HG03460 (cell line): Measurements from ENCODE around the gene PTPRT.

Experiments
- ATAC-seq: cut with Tn5 transposase; IDR thresholded peaks from one replicate; pipeline ENCODE4 v1.9.1; 2021; ENCODE audit not compliant: unreplicated experiment

The PTPRT gene

GRCh38 chr20:42646250-42646649, 543.5 kb downstream of the PTPRT start:
- ATAC-seq: no peak

DNA sequence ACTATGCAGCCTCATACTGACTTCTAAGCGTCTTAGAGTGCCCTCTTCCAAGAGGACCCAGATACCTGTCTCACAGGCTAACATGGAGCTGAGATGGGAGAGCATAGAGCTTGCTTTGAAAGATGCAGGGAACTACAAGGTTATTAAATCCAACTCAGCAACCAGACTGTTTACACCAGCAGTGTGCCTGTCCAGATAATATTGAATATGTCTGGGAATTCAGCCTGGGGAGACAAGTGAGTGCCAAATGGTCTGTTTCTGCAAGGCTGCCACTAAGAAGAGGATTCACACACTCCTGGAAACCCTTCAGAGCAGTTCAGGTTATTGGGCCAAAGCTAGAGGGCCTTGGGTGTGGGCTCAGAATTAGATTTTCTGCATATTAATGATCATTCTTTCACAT, 547.8 kb downstream of the PTPRT start:
- ATAC-seq: no peak

GRCh38 chr20:42639140-42639539, 550.6 kb downstream of the PTPRT start:
- ATAC-seq: no peak

GRCh38 chr20:42635699-42636411, 553.9 kb downstream of the PTPRT start:
- no peak for ATAC-seq

- no peak for ATAC-seq
These were observed 555.5 kb downstream of the PTPRT start for GRCh38 chr20:42634156-42634555.

DNA sequence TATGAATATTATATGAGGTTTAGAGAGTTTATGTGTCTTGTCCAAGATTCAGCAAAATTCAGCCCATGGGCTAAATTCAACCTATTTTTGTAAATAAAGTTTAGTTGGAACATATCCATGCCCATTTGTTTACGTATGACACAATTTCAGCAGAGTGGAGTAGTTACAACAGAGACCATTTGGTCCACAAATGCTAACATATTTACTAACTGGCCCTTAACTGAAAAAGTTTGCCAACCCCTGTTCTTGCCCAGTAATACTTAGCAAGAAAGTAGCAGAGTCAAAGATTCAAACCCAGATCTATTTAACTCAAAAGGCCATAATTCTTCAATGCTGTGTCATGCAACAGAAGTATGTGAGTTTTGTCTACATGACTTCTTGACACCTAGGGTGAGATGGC, 561.0 kb downstream of the PTPRT start:
- ATAC-seq: no peak

GRCh38 chr20:42613076-42613475, 576.6 kb downstream of the PTPRT start:
- ATAC-seq: no peak

DNA sequence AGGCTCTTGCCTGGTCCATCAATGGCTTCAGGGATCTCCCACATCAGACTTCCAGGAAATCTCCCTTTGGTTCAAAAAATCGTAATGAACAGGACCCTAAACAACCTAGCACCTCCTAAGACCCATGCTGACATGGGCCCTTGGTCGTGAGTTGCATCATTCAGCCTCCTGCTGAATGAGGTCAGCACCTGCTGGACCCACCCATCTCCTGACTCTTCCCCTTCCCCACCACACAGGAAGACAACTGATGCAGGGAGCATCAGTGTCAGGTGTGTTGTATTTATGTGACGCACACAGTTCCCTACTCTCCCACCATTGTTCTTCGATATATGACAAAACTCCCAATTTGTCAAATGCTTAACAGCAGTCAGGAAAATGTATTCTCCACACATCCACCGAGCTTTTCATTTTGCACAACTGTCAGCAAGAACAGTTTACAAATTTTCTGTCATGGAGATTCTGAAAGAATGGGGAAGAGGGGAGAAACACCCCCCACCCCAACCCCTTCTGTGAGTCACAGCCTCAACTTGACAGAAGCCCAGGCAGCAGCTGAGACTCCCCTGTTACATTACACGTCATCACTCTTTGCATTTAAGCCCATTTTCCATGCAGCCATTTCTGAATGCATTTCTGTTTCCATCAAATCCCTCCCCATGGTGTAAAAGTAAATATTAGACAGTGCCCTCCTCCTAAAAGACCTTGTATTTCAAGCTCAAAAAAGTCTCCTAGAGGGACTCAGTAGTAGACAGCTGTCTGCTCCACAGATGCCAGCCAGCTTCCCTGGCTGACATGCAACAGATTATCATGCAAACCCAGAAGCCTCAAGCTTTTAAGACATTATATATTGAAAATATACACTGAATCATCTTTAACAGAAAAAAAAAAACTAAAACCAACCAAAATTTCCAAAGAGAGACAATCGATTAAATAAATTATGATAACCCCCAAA, 577.5 kb downstream of the PTPRT start:
- no peak for ATAC-seq

DNA sequence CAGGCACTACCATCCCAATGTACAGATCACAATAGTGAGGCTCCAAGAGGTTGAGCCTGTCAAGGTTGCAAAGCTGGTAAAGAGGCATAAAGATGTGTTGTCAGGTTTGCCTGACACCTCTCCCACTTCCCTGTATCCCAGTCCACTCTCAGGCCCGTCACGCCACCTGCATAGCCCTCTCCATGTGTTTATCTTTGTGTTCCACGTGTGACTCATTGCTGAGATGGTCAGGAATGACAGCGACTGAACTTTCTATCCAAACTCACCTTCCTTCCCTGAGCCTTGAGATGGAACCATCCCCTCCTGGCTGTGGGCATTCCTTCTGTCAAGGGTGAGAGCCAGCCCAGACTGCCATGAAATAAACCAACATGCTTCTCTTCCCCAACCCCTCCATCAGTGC, 578.3 kb downstream of the PTPRT start:
- ATAC-seq: no peak

DNA sequence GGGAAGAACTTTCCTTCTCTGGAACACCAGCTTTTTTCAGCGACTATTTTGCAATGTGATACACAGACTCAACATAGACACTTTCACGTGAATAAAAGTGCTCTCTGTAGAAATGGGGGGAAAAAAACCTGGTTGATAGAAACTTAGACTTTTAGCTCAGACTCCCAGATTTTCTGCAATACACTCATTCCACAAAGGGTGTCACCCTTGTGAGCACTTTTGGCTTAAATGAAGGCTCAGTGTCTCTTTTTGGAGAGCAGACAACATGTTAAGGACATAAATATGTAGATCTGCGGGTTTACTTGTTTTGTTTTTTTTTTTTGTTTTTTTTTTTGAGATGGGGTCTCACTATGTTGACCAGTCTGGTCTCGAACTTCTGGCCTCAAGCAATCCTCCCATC, 579.6 kb downstream of the PTPRT start:
- ATAC-seq: no peak

DNA sequence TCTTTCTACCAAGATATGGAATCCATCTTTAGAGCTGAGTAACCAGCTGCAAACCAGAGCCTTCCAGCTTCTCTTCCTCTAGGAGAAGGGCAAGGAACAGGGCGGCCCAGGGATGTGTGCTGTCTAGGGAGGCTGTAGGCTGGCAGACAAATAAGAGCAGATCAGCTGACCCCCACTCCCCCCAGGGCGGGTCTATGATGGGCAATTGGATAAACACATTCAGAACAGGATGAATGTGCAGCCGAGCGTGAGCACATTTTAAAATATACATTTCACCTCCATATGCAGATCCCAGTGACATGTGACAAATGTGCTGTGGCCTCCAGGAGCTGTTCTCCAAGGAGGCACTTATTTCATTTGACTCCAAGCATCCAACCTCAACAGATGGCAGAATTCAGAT, 580.1 kb downstream of the PTPRT start:
- no peak for ATAC-seq

DNA sequence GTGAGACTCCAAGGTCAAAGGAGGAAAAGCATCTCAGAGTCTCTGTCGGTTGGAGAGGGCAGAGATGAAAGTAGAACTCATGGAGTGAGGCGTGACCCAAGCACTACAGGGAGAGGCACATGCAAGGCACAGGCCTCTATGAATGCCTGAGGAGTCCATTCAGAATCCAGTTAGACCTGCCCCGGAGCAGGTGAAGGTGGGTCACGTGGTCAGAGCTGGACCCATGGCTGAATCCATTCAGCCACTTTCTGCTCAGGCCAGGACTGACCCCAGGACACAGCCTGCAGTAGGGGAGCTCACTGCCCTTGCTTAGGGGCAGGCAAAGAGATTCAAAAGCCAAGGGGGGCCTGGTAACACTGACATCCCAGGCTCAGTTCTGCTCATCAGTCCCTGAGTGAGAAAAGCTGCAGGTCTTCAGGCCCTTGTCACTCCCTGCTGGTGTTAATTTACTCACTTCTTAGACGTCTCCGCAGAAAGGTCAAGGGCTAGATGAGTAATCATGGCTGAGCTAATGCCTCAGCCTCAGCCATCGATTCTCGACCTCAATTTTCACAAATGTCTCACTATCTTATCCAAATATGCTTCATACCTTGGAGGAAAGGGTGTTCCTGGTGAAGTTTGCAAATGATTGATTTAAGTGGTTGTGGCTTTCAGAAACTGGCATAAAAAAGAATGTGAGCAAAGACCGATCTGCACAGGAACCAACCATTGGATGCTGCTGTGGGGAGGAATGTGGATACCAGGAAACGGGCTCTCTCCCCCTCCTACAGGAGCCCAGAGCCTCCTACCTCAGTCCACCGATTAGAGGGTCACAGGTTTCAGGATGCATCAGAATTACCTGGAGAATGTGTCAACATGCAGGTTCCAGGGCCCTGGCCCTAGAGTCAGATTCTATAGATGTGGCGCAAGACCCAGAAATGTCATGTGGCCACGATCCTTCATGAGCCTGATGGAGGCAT, 584.4 kb downstream of the PTPRT start:
- ATAC-seq: no peak

GRCh38 chr20:42603655-42604054, 586.1 kb downstream of the PTPRT start:
- no peak for ATAC-seq

- no peak for ATAC-seq
These were observed 591.1 kb downstream of the PTPRT start for GRCh38 chr20:42598581-42598980.

DNA sequence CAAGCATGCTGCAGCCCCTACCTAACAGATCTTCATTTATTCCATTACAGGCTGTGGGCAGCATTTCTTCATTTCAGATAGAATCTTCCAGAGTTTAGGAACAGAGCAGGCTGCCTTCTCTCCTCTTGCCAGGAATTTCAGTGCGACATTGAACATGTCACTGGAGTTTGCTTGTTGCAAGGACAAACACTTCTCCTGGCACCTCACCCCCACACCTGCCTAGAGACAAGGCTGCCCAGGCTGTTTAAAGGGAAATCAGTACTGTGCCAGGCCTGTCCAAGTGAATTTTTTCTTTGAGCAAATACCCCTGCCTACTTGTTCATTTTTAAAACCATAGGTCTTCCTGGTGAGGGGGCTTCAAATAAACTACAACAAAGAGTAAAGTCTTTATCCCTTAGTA, 594.1 kb downstream of the PTPRT start:
- no peak for ATAC-seq

DNA sequence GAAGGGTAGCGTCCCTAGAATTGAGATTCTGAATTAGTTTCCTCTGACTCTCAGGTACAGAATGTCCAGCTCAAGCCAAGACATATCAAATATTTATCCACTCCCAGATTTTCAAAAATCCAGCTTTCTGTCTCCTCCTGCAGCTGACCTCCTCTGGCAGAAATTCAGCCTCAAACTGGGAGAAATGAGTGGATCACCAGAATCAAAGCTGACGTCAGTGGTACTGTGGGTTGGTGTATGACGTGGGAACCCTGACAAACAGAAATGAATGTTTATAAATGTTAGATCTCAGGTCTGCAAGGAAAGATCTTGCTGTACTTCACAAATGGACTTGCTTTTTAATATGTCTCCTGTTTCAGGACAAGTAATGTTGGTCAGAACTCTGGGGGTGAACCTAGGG, 595.0 kb downstream of the PTPRT start:
- ATAC-seq: no peak

GRCh38 chr20:42594011-42594410, 595.7 kb downstream of the PTPRT start:
- ATAC-seq: no peak

DNA sequence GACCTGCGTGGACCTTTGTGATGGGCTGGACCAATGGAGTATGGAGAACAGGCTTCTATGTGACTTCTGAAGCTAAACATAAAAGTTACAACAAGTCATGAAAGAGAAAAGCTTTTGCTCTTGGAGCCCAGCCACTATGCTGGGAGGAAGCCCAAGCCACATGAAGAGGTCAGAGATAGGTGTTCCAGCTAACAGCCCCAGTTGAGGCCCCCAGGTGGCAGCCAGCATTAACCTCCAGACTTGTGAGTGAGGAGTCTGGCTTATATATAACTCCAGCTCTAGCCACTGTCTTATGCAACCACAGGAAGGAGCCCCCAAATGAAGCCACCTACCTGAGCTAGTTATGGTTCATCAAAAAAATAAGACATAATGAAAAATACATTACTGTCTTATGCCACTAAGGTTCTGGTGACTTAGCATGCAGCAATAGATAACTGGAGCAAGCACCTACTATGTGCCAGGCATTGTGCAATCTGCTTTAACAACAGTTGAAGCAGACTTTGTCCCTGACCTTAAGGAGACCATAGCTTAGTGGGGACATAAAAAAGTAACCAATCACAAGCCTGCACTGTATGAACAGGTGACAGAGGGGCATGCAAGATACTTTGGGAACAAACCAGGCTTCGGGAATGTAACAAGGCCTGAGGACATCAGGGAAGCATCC, 599.6 kb downstream of the PTPRT start:
- ATAC-seq: no peak

DNA sequence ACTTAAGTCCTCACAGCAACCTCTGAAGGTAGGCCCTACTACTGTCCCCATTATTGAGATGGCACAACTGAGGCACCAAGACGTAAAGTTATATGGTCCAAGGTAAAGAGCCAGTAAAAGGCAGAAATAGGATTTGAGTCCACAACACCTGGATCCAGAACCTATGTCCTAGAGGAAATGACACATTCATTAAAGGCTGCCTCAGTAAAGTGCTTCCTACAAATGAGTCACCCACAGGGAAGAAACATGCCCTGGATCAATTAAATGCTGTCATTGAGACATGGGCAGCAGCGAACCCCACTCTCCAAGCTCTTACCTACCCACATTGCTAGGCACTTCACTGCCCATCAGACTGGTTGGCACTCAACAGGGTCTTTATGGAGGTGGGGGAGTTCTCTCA, 600.9 kb downstream of the PTPRT start:
- no peak for ATAC-seq

- no peak for ATAC-seq
These were observed 602.3 kb downstream of the PTPRT start for GRCh38 chr20:42587427-42587826.

DNA sequence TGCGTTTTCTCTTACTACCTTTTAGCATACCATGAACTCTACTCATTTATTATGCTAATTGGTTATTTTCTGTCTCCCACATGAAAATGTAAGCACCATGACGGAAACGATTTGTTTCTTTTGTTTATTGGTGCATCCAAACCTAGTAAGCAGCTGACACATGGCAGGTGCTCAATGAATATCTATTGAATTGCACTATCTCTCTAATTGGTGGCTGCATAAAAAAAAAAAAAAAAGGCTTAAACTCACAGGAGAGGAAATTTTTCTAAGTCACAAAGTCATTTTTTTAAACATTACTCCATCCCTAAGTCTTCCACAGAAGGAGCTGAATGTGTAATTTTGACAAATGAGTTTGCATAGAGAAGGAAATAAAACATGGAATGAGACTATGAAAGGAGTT, 608.4 kb downstream of the PTPRT start:
- ATAC-seq: no peak
